Measurements from ENCODE around the gene NAA40. TPM values are rescaled to one million over a fixed set of nuclear protein-coding genes. Genes with fewer than 3 reads are reported as not detected.

NAA40 gene
- total RNA-seq, 1 experiment from 2014 or later = 44.4 TPM

GRCh38 chr11:63915961-63916836 lies 22.6 kb upstream of the NAA40 start:
- Histone ChIP-seq H3K23ac (ENCODE audit: insufficient read length, low read depth, low read length) (no peak overlapping the region), H3K79me2 (ENCODE audit: insufficient read depth, low read length) (peaks cover 5% of the 10 kb centered on the region; the same call in 1 of the 2 replicates), H3K4ac (ENCODE audit: low read depth, low read length) (no peak overlapping the region; the same call in 1 of the 2 replicates), H2AFZ (ENCODE audit: low read length) (no peak overlapping the region), H3K9me3 (ENCODE audit: control insufficient read depth, low read depth, low read length) (no peaks in the 10 kb centered on the region), H4K5ac (ENCODE audit: insufficient read length, low read depth, low read length) (no peak overlapping the region), H4K8ac (replicated peaks; ENCODE audit: insufficient read length, low read depth, low read length) (no peak overlapping the region), H2BK120ac (ENCODE audit: low read depth, low read length, poor library complexity, severe bottlenecking) (no peak overlapping the region), H3K23me2 (ENCODE audit: insufficient read length, low read depth, low read length, poor library complexity, severe bottlenecking) (peaks cover 33% of the 10 kb centered on the region), H3T11ph (ENCODE audit: low read length) (no peak overlapping the region), H2BK5ac (ENCODE audit: insufficient read length, low read length) (no peak overlapping the region), H2BK20ac (ENCODE audit: low read depth, low read length, poor library complexity, severe bottlenecking) (no peak overlapping the region), H3K27ac (ENCODE audit: insufficient read length, low read depth, low read length) (no peak overlapping the region), H3K14ac (ENCODE audit: insufficient read depth, low read length) (peak overlapping the region; percentile 91), H2BK15ac (ENCODE audit: low read depth, low read length) (no peak overlapping the region), H4K91ac (ENCODE audit: insufficient read length, low read depth, low read length) (no peak overlapping the region), H3K4me2 (ENCODE audit: insufficient read depth, insufficient read length, low read length) (peak overlapping the region; percentile 85), H4K20me1 (ENCODE audit: control insufficient read depth, insufficient read depth, insufficient read length) (no peaks in the 10 kb centered on the region), H3K18ac (ENCODE audit: insufficient read length, low read depth, low read length) (peak overlapping the region; percentile 90), H2BK12ac (ENCODE audit: insufficient read length, low read depth, low read length) (no peak overlapping the region), H3K4me1 (ENCODE audit: insufficient read depth, low read length) (peaks cover under 1% of the 10 kb centered on the region; the same call in 1 of the 2 replicates), H3K9ac (ENCODE audit: extremely low read depth, insufficient read length, low read length) (peak overlapping the region; percentile 56), H3K79me1 (ENCODE audit: insufficient read depth, low read depth, low read length, poor library complexity, severe bottlenecking) (no peaks in the 10 kb centered on the region), H2AK5ac (ENCODE audit: insufficient read length, low read length) (no peak overlapping the region), H3K27me3 (ENCODE audit: insufficient read depth, low read length) (no peaks in the 10 kb centered on the region), H3K56ac (ENCODE audit: insufficient read length, low read depth, low read length) (no peak overlapping the region)
- no CpG with 5 or more reads among the region's 56 CpGs for WGBS (ENCODE audit: extremely low coverage, insufficient read length, low lambda C conversion rate)
- Mint-ChIP-seq H3K4me3 (peak overlapping the region; percentile 92 to 96), H3K27ac (peak overlapping the region; percentile 89 to 99 (median 97); a peak in 6 of 7 replicates), H3K36me3 (ENCODE audit: insufficient read depth in 1 of 3, low read depth in 3 of 3) (peaks cover 16 to 32% (median 27%) of the 10 kb centered on the region in 3 experiments; a peak in 6 of 7 replicates), H3K4me1 (peaks cover 32 to 34% of the 10 kb centered on the region in 2 experiments), H3K27me3 (ENCODE audit: low read depth) (no peaks in the 10 kb centered on the region; the same call in 1 of the 2 replicates), H3K9me3 (no peaks in the 10 kb centered on the region)
- DNase-seq = peak; percentile 92
- peak; percentile 87 for TF ChIP-seq CTCF (conservative IDR thresholded peaks at IDR 0.05)

All from H9 (cell line).